Adrenal gland (tissue), 12 donors: ENCODE data around the gene C1orf52. TPM values are rescaled to one million over a fixed set of nuclear protein-coding genes. Genes with fewer than 3 reads are reported as not detected.
A peak's percentile ranks its signal among the peaks of the same experiment; 100 is the strongest.

ENCODE experiments used
- DNase-seq, 7 donors: peaks; one replicate each; pipeline ENCODE4 v3.0.0-alpha.2; 2019 to 2020
- H3K27ac ChIP-seq, 5 donors: fragments of 200-600 bp; sonication (generic) in 4 of 5; 1 replicate in 3 of 5; 2 replicates in 2 of 5; pipeline versions ENCODE4 v1.5.1 to v1.8.0; 2016 to 2020; ENCODE audit warnings: mild to moderate bottlenecking in 1 of 5
- H3K27me3 ChIP-seq: fragments of 200-600 bp; 2 replicates; pipeline ENCODE4 v1.8.0; 2021
- H3K36me3 ChIP-seq, 2 donors: fragments of 200-600 bp; replicated peaks in 1 of 2; 1 replicate in 1 of 2; 2 replicates in 1 of 2; pipeline versions ENCODE4 v1.5.1 to v1.8.0; 2018 to 2022
- H3K4me1 ChIP-seq, 2 donors: fragments of 200-600 bp; replicated peaks in 1 of 2; 1 replicate in 1 of 2; 2 replicates in 1 of 2; pipeline versions ENCODE4 v1.5.1 to v1.8.0; 2018 to 2021
- H3K4me3 ChIP-seq, 4 donors: fragments of 200-600 bp; sonication (generic) in 3 of 4; one replicate each; pipeline ENCODE4 v1.5.1; 2016 to 2018
- H3K9me3 ChIP-seq, 3 donors: fragments of 200-600 bp; sonication (generic) in 1 of 3; replicated peaks in 1 of 3; 1 replicate in 2 of 3; 2 replicates in 1 of 3; pipeline versions ENCODE4 v1.5.1 to v1.8.0; 2016 to 2021
- CTCF ChIP-seq, 6 experiments: fragments of 450-650 bp in 4 of 6; fragments of 200-600 bp in 2 of 6; sonication (generic) in 1 of 6; IDR thresholded peaks; 1 replicate in 5 of 6; 2 replicates in 1 of 6; pipeline versions ENCODE4 v1.5.1 to v1.8.0; 2016 to 2021; ENCODE audit warnings: antibody characterized with exemption in 6 of 6, mild to moderate bottlenecking in 2 of 6, moderate library complexity in 1 of 6
- POLR2A ChIP-seq, 2 donors: fragments of 450-650 bp; IDR thresholded peaks; one replicate each; pipeline ENCODE4 v1.6.1; 2017; ENCODE audit warnings: antibody characterized with exemption in 2 of 2, mild to moderate bottlenecking in 2 of 2, moderate library complexity in 1 of 2
- WGBS, 4 donors: extraction: QIAGEN DNeasy Blood & Tissue Kit in 2 of 4; methylation state at CpG; one replicate each; pipeline versions ENCODE4 v1.1.5 to v1.1.7; 2013 to 2017; 5-methylcytosine and 5-hydroxymethylcytosine counted together
- intact Hi-C, 2 donors: fragments of 100-400 bp; cut with DNase I; formaldehyde crosslinking; loops; one replicate each; pipeline versions ENCODE4 v1.14.1 to v1.15.0; 2022 to 2023
- polyA plus RNA-seq, 3 donors: library from polyadenylated mRNA; stranded (reverse); fragments of 200-250 nt in 2 of 3; fragments of 350-450 nt in 1 of 3; fragmentation: Illumina TruSeq in 1 of 3; extraction: RNeasy Lipid Tissue Mini Kit (QIAGEN cat#74804) in 1 of 3; gene quantifications; one replicate each; pipeline ENCODE4 v1.2.3, GENCODE V29; 2013 to 2014
- total RNA-seq, 9 donors: library from RNA; depleted of rRNA in 4 of 9; stranded (reverse); fragments of >200 nt in 4 of 9; fragments of 120-200 nt in 1 of 9; fragmentation: NEBNext Ultra II Directional in 1 of 9; extraction: Animal tissue kit (Norgen Biotek cat#: 25700) in 1 of 9; gene quantifications; one replicate each; pipeline versions ENCODE4 v1.1.0 to v1.2.4, GENCODE V29; 2013 to 2023
- donor health status: healthy with polysubstance abuse.
- donor health status: Bipolar disorder and iron deficiency.
- donor health status: DM: yes; HTN: yes; CAD: no.
- donor health status: DM: no; HTN: no; CAD: no.
- donor health status: DM: no; HTN: no; CAD: no.
- donor health status: DM: yes; HTN: yes; CAD: no.

Gene C1orf52
- total and polyA plus RNA-seq, 12 donors: 6.5 to 29.1 (median 18.1) TPM

GRCh38 chr1:85300140-85300539, 40.7 kb upstream of the C1orf52 start:
- no peak overlapping the region for H3K27ac ChIP-seq
- H3K36me3 ChIP-seq: no peaks in the 10 kb centered on the region
- H3K4me1 ChIP-seq: peaks cover 0 to 6% of the 10 kb centered on the region in 2 donors
- WGBS, 4 donors: 59 to 88% (median 70%) methylated on average over 3 of the region's 3 CpGs
- no peak for DNase-seq
- no peaks in the 10 kb centered on the region for H3K9me3 ChIP-seq
- intact Hi-C loops: loop anchor here (10.0 kb wide), 2 partner anchors 275 to 715 kb away; no protein-coding TSS in a partner anchor
- H3K4me3 ChIP-seq: no peak overlapping the region
- no peaks in the 10 kb centered on the region for H3K27me3 ChIP-seq
- TF ChIP-seq POLR2A (IDR thresholded peaks at IDR 0.05): no peak
- no peak for TF ChIP-seq CTCF (IDR thresholded peaks at IDR 0.05)

- intact Hi-C loops: no loop called here
- no peak for TF ChIP-seq CTCF (IDR thresholded peaks at IDR 0.05)
- TF ChIP-seq POLR2A (IDR thresholded peaks at IDR 0.05): peak in 1 of 2 donors; percentile 23
- Histone ChIP-seq H3K27me3 (no peaks in the 10 kb centered on the region), H3K4me3 (peak overlapping the region in 1 of 4 donors; percentile 23), H3K4me1 (peaks cover 0 to 6% of the 10 kb centered on the region in 2 donors), H3K9me3 (no peaks in the 10 kb centered on the region), H3K27ac (peak overlapping the region in 3 of 5 donors; percentile 31 to 62 (median 38)), H3K36me3 (no peaks in the 10 kb centered on the region)
- 47 to 51% (median 48%) methylated on average over 11 of the region's 11 CpGs for WGBS, 4 donors
- DNase-seq: peak; percentile 42 to 71 (median 61)
Measured at GRCh38 chr1:85297855-85298629, 38.6 kb upstream of the C1orf52 start.

GRCh38 chr1:85297538-85297854, 38.0 kb upstream of the C1orf52 start:
- intact Hi-C loops: no loop called here
- H3K27ac ChIP-seq: peak overlapping the region in 2 of 5 donors; percentile 31 to 38
- H3K36me3 ChIP-seq: no peaks in the 10 kb centered on the region
- TF ChIP-seq CTCF (IDR thresholded peaks at IDR 0.05): no peak
- no peak for TF ChIP-seq POLR2A (IDR thresholded peaks at IDR 0.05)
- WGBS, 4 donors: 44 to 61% (median 57%) methylated on average over 1 of the region's 1 CpG
- no peaks in the 10 kb centered on the region for H3K9me3 ChIP-seq
- H3K4me3 ChIP-seq: peak overlapping the region in 1 of 4 donors; percentile 23
- DNase-seq: no peak
- peaks cover 0 to 6% of the 10 kb centered on the region in 2 donors for H3K4me1 ChIP-seq
- no peaks in the 10 kb centered on the region for H3K27me3 ChIP-seq

- Histone ChIP-seq H3K4me3 (no peak overlapping the region), H3K36me3 (no peaks in the 10 kb centered on the region), H3K27ac (no peak overlapping the region), H3K4me1 (peaks cover 0 to 6% of the 10 kb centered on the region in 2 donors), H3K27me3 (no peaks in the 10 kb centered on the region), H3K9me3 (no peaks in the 10 kb centered on the region)
- TF ChIP-seq POLR2A (IDR thresholded peaks at IDR 0.05): no peak
- TF ChIP-seq CTCF (IDR thresholded peaks at IDR 0.05): no peak
- no peak for DNase-seq
- intact Hi-C loops: no loop called here
- WGBS, 4 donors: 50 to 76% (median 69%) methylated on average over 1 of the region's 1 CpG
Measured at GRCh38 chr1:85296980-85297379, 37.5 kb upstream of the C1orf52 start.
